ENCODE data around the gene INPP5F.
"Not testable (repeated sequence)": the region's sequence is repeated elsewhere in the genome, so short reads cannot be mapped to it uniquely, and the experiment has no call there.

INPP5F gene

GRCh38 chr10:119867317-119867716, 141.5 kb downstream of the INPP5F start:
- Histone ChIP-seq H3K4me2 (ENCODE audit: low read length) (no peak overlapping the region), H3K27ac (no peak overlapping the region), H2AFZ (no peak overlapping the region), H3K4me1 (no peaks in the 10 kb centered on the region), H3K9ac (no peak overlapping the region), H3K36me3 (ENCODE audit: control insufficient read depth, insufficient read depth, low read length) (no peaks in the 10 kb centered on the region), H3K27me3 (ENCODE audit: control insufficient read depth, insufficient read depth, low read length) (no peaks in the 10 kb centered on the region), H3K9me3 (ENCODE audit: control insufficient read depth, low read length) (no peaks in the 10 kb centered on the region), H3K4me3 (ENCODE audit: low read depth, low read length) (no peak overlapping the region), H3K79me2 (peaks cover 66% of the 10 kb centered on the region)
- no peak for TF ChIP-seq CTCF (IDR thresholded peaks at IDR 0.05)

GRCh38 chr10:119869398-119869797, 143.5 kb downstream of the INPP5F start:
- not testable (repeated sequence) for H3K36me3 ChIP-seq (ENCODE audit: control insufficient read depth, insufficient read depth, low read length); H3K27ac ChIP-seq; H3K4me2 ChIP-seq (ENCODE audit: low read length); H2AFZ ChIP-seq; H3K4me1 ChIP-seq; H3K9me3 ChIP-seq (ENCODE audit: control insufficient read depth, low read length); H3K9ac ChIP-seq; H3K4me3 ChIP-seq (ENCODE audit: low read depth, low read length); H3K27me3 ChIP-seq (ENCODE audit: control insufficient read depth, insufficient read depth, low read length)
- H3K79me2 ChIP-seq: peaks cover 55% of the 10 kb centered on the region

GRCh38 chr10:119871881-119872609, 146.2 kb downstream of the INPP5F start:
- Histone ChIP-seq H3K4me2 (ENCODE audit: low read length) (peak overlapping the region; percentile 87), H3K9ac (peak overlapping the region; percentile 5), H3K79me2 (peaks cover 31% of the 10 kb centered on the region), H3K9me3 (ENCODE audit: control insufficient read depth, low read length) (no peaks in the 10 kb centered on the region), H3K4me3 (ENCODE audit: low read depth, low read length) (peak overlapping the region; percentile 65), H2AFZ (peak overlapping the region; percentile 80), H3K4me1 (peaks cover 4% of the 10 kb centered on the region), H3K27me3 (ENCODE audit: control insufficient read depth, insufficient read depth, low read length) (no peaks in the 10 kb centered on the region), H3K27ac (peak overlapping the region; percentile 70), H3K36me3 (ENCODE audit: control insufficient read depth, insufficient read depth, low read length) (no peaks in the 10 kb centered on the region)
- no peak for TF ChIP-seq CTCF (IDR thresholded peaks at IDR 0.05)

GRCh38 chr10:119872610-119872859, 146.7 kb downstream of the INPP5F start, which contains the start of gene MCMBP:
Gene MCMBP, minus strand, starts transcription at chr10:119872843. Its CDS starts 259 bp downstream, at chr10:119872584.
- H3K4me3 ChIP-seq (ENCODE audit: low read depth, low read length): peak within 1 kb of the TSS; percentile 73
- H3K4me1 ChIP-seq: peaks cover 4% of the 10 kb centered on the region
- peak within 1 kb of the TSS; percentile 93 for H3K27ac ChIP-seq
- peaks cover 29% of the 10 kb centered on the region for H3K79me2 ChIP-seq
- no peaks in the 10 kb centered on the region for H3K36me3 ChIP-seq (ENCODE audit: control insufficient read depth, insufficient read depth, low read length)
- H3K27me3 ChIP-seq (ENCODE audit: control insufficient read depth, insufficient read depth, low read length): no peaks in the 10 kb centered on the region
- TF ChIP-seq CTCF (IDR thresholded peaks at IDR 0.05): no peak
- H3K4me2 ChIP-seq (ENCODE audit: low read length): peak within 1 kb of the TSS; percentile 88
- no peaks in the 10 kb centered on the region for H3K9me3 ChIP-seq (ENCODE audit: control insufficient read depth, low read length)
- H2AFZ ChIP-seq: peak within 1 kb of the TSS; percentile 99
- peak within 1 kb of the TSS; percentile 83 for H3K9ac ChIP-seq

- Histone ChIP-seq H3K27me3 (ENCODE audit: control insufficient read depth, insufficient read depth, low read length) (no peaks in the 10 kb centered on the region), H3K4me3 (ENCODE audit: low read depth, low read length) (peak overlapping the region; percentile 73), H3K27ac (peak overlapping the region; percentile 93), H3K9ac (peak overlapping the region; percentile 83), H3K9me3 (ENCODE audit: control insufficient read depth, low read length) (no peaks in the 10 kb centered on the region), H3K79me2 (peaks cover 27% of the 10 kb centered on the region), H3K4me1 (peaks cover 4% of the 10 kb centered on the region), H3K36me3 (ENCODE audit: control insufficient read depth, insufficient read depth, low read length) (no peaks in the 10 kb centered on the region), H3K4me2 (ENCODE audit: low read length) (peak overlapping the region; percentile 88), H2AFZ (peak overlapping the region; percentile 99)
- TF ChIP-seq CTCF (IDR thresholded peaks at IDR 0.05): no peak
Measured at GRCh38 chr10:119872860-119873681, 147.2 kb downstream of the INPP5F start.
